ENCODE measurements around the gene RXFP2.

Gene RXFP2

DNA sequence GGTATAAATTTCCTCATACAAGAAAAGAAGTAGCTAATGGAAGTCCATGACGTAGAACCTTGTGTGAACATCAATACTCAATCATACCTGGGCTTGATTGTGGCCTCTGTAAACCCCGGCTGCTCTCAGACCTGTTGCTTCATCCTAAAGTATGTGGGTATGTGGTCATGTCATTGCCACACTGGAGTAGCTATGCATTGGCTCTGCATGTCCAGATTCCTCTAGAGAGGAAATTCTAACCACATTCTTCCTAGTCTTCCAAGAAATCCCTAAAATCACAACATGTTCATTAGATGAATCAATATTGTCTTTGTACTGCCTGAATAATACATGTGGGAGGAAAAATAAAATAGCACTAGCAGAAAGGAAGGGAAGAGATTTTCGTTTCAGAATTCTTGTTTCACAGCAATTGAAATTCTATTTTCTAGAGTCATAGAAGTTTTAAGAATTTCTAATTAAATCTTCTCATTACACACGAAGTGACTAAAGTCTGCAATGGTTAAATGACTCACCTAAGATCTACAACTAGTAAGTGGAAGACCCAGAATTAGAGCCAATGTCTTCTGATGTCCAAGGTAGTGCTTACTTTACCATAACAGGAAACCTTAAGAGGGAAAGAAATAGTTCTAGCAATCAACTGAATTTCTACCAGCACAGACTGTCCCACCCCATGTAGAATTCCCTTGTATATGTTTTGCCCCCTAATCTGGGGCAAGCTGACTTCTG lies 28.0 kb downstream of the RXFP2 start:
- DNase-seq = peak; percentile 97

DNA sequence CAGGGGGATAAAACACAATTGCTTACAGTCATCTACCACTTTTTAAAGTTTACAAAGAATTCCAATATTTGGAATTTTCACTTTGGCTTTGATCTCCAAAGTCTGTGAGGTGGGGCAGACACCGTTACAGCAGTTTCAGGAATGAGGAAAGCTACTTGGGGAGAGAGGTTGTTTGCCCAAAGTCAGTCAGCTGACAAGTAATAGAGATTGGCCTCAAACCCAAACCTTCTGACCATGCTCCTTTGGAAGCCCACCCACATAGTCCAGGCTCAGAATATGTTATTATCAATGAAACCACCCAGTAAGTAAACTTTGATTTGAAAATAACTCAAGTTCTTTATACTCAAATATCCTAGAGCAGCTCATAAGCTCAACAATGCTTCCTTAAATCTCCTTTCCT lies 29.0 kb downstream of the RXFP2 start:
- DNase-seq = no peak

DNA sequence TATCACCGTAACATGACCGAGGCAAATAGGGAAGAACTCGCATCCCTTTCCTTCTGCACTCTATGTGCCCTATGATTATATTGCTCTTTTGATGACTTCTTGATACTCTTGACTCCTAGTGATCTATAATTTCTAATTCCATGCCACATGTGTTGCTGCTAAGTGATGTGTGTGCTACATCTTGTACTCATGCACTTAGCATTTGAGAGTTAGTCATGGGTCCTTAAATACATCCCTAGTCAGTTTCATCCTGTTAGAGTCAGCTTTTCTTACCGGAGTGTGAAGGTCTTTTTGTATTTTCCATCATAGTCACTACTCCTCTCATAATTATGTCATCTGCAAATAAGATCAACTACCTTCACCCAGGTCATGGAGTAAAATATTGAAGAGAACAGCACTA lies 30.2 kb downstream of the RXFP2 start:
- peak; percentile 38 for DNase-seq

DNA sequence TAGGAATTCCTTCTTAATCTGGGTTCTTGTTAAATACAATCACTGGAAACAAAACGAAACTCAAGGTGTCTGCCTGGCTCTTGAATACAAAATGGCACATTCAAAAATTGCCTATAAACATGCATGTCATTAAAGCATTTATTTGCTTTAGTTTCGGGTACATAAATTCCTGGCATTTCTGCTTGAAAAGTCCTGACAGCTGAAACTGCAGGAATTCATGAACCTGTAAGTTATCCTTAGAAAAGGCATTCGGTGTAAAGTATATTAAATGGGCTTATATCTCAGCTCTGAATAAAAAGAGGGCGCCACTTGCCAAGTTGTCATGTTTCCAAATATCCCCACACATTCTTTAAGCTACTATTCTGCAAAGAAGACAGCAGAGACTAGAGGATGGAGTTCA lies 32.9 kb downstream of the RXFP2 start:
- no peak for DNase-seq

DNA sequence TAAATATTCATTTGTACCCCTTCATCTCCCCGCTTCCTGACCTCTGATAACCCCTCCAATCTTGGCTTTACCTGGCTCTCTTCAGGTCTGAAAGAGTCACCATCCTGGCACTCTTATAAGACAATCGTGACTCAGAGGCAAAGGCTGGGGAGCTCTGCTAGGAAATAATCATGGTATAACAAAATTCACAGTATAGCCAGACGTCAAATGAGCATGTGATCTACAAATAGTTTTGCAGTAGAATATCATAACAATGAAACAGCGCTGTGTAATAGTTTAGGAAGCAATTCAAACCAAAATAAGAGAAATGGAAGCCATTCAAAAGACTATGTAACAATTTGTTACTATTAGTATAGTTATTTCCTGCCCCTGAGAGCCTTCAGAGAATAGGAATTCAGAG lies 34.2 kb downstream of the RXFP2 start:
- DNase-seq = peak; percentile 91

DNA sequence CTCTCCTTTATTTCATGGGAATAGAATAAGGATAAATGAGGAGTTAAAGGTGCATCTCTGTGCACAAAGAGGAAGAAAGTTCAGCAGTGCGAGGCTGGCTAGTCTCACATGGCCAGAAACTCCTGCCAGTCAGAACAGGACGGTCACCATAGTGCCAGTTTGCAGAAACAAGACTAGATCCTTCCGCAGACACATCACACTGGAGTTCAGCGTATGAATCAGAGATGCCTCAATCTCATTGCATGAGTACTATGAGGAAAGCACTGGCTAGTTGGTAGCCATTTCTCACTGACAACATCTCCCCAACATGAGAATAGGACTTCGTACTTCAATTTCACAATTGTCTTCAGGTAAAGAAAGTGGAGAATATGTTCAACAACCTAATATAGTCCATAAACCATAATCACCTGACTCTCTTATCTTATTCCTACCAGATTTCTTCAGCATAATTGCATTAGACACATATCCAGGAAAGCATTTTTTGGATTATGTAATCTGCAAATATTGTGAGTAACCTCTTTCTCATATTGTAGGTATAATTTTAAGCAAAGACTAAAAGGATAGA lies 34.9 kb downstream of the RXFP2 start:
- DNase-seq = peak; percentile 35

DNA sequence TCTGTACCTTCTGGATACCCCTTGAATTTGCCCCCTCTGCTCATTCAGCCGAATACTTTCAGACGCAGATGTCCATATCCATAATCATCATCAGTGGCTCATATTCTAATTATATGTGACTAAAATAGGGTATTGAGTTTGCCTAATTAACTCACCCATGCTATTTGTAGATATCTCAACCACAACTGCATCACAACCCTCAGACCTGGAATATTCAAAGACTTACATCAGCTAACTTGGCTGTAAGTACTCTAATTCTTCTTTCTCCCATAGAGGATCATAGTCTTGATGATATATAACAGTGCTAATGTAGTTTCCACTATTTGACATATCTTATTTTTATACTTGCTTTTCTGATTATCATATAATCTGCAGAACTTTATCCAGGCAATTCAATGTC lies 35.8 kb downstream of the RXFP2 start:
- DNase-seq = no peak

DNA sequence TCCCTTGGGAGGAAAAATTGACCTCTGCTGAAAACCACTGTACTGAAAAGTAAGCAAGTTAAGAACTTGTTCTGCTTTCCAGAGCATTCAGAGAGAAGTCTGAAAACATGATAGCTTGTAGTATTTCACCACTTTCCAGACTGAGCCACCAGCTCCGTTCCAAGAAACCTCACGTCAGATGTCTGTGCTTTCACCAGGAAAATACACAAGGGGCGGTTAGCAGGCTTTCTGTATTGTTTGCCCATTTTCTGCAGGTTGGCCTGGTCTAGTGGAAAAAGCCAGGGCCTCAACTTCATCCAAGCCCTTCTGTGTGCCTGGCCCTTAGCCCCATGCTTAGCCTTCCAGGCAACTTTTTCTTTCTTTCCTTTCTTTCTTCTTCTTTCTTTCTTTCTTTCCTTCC lies 36.4 kb downstream of the RXFP2 start:
- DNase-seq = peak; percentile 39

DNA sequence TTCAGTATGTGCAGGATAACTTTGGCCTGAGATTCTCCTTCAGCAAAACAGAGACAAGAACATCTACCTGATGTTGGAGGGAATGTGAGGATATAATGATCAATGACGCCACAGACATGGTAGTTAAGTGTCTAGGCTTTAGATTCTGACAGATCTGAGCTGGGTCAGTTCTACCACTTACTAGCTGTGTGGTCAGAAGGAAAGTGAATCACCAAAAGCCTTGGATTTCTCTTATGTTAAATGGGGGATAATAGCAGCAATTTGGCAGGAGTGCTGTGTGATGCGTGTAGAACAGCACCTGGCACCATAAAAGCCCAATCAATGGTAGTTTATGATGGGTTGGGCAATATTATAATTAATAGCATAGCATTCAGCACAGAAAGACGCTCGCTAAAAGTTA lies 41.7 kb downstream of the RXFP2 start:
- DNase-seq = no peak

DNA sequence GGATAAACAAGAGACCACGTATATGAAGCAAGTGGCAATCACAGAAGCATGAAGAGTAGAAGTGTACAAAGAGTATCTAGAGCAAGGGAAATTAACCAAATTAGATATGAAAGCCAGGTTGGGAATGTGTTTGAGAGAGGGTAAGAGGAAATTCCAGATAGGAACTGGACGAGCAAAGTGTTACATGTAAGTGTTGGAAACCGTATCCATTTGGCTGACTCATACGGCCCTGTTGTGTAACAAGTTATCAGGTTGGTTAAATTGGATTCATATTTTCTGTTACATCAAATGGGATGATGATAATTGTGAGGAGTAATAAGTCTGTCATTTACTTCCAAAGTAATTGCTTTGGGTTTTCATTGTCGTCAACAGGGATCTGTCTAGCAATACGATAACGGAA lies 46.7 kb downstream of the RXFP2 start:
- DNase-seq = no peak

DNA sequence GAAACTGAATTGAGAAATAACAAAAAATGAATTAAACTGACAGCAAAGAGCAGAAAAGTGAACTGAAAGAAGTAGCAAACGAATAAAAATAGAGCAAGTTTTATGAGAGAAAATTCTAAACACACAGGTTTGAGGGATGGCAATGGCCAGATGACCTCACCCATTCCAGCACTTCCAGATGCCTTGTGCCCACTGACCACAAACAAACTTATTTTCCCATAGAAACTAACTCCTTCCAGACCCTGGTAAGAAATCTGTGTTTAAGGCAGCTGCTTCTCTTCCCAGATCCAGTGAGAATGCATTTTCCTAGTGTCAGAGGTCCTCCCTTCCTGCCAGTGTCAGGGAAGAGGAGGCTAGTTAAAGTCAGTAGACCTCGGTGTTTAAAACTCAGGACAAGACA lies 51.7 kb downstream of the RXFP2 start:
- peak; percentile 25 for DNase-seq

DNA sequence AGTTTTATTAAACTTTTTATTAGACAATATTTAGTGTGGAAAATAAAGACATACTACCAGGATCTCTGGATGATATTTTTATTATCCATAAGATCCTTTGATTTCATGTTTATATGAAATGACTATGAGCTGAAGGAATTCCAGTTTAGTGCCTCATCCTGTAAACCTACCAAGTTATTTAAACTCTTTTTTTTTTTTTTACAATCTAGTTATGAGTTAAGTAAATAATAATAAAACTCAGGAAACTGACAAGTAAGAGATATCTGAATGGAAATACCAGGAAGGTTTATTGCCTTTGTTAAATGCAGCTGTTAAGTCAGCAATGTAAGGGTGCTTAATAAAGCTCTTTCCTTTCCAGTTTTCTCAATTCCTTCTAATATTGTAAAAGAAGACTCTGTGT lies 53.9 kb downstream of the RXFP2 start:
- peak; percentile 78 for DNase-seq

DNA sequence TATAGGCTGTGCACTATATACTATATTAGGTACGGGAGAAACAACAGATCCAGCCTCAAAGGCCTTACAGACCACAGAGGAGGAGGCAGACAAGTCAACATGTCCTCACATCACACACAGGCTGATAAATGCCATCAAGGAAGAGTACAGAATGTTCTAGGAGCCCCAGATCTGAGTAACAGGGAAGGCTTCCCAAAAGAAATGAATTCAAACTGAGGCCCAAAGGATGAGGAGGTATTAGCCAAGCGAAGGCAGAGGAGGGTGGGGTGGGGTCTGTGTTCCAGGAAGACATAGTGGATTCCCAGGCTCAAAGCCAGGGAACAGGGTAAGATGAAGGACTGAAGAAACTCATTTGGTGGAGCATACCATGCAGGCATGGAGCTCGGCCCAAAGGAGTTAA lies 55.1 kb downstream of the RXFP2 start:
- no peak for DNase-seq

DNA sequence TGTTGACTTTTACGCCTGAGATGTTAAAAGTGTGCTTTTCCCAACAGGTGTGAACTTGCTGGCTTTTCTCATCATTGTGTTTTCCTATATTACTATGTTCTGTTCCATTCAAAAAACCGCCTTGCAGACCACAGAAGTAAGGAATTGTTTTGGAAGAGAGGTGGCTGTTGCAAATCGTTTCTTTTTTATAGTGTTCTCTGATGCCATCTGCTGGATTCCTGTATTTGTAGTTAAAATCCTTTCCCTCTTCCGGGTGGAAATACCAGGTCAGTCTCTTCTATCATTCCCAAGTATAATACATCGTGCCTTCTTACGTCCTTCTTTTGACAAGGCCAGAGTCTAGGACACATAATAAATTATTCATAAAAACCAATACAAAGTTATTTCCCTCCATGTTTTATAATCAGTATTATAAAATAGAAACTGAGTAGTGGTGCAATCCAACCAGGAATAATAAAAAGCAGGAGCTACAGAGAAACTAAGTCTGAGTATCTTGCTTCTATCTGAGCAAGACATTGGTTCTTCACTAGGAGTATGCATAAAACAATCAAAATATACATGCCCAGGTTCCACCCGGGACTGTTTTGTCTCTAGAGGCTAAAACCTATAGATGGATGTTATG lies 57.9 kb downstream of the RXFP2 start:
- DNase-seq = peak; percentile 51

DNA sequence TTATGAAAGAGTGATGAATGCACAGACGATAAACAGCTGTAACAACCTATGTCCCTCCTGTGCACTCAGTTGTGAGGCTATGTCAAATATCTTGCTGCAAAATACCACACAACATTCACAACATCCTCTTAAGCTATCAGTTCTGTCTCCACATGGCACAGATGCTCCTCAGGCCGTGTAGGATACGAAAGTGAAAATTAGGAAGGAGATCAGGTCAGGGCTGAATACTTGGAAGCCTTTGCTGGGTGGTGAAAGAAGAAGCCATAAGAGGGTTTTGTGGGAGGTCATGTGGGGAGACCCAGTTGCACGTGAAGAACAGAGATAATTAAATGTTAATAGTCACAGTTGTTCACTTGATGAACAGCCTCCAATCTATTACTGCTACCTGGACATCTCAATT lies 58.9 kb downstream of the RXFP2 start:
- no peak for DNase-seq

DNA sequence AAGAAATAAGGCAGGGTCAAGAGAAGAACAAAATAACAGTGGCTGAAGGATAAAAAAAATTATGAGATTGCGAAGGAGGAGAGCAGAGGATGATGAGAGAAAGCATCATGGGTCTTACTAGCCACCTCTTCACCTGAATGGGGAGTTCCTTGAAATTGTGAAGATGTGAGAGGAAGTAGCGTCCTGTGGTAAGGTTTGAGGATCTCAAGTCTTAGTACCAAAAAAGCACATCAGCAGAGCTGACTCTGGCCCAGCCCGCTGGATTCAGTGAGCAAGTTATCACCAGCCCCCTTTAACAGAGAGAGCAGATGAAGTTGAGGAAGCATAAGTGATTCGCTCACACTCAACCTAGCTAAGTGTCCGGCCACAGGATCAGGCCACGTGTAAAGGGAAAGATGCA lies 61.8 kb downstream of the RXFP2 start:
- no peak for DNase-seq

DNA sequence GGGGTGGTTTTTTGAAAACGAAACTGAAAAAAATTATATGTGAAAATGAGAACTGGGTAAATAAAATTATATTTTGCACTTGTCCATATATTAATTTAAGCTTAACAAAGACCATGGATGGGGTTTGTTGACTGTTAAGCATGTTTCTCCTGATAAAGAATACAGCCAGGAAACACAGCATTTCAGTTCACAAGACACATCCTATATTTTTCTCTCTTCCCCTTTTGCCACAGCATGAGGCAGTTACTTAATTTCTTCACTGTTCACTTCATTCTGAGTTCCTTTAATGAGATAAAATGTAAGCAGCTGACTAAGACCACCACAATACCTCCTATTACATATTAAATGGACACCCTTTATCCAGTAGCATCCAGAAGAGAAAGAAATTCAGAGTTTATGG lies 64.0 kb downstream of the RXFP2 start:
- DNase-seq = no peak

DNA sequence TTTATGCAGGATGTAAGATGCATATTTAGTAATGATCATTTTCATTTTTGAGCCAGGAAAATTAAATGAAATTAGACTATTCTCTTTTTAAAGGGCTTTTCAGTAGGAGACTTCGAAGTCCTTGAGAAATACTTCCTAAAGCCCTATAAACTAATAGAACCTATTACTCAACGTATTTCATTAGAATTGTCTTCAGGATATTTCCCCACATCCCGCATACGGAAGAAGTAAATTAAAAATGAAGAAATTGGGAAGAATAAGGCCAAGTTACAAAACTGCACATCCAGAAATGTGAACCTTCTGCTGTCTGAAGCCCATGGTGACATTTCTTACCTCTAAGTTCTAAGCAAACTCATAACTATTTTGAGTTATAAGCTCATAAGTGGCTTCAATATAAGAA lies 66.5 kb downstream of the RXFP2 start:
- no peak for DNase-seq

DNA sequence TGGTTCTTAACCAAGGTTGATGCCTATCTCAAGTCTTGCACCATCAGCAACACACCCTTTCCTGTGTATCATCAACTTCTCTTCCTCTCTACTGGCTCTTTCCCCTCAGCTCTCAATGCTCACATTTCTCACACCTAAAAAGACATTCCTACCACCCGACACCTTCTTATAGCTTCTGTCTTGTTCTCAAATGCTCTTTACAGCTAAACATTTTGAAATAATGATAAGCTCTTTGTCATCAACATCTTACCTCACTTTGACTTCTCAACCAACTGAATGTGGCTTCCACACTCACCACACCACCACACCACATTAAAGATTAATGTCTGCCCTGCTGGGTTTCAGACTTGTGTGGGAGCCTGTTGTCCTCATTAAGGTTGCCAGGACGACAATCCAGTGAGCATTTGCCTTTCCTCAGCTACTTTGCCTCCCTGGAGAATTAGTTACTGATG lies 67.8 kb downstream of the RXFP2 start:
- DNase-seq = no peak

DNA sequence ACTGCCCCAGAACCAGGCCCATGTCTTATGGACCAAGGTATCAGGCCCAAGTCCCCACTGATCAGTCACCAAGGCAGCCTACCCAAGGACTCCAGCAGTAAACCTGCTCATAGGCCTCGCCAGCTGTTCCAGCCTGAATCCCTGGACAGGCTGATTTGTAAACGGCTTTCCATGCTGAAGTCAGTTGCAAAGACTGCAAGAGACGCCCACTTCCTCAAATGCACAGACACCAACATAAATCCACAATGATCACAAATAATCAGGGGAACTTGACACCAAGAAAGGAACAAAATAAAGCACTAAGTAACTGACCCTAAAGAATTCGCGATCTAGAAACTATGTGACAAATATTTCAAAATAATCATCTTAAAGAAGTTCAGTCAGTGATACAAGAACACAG lies 75.2 kb downstream of the RXFP2 start:
- DNase-seq = no peak

DNA sequence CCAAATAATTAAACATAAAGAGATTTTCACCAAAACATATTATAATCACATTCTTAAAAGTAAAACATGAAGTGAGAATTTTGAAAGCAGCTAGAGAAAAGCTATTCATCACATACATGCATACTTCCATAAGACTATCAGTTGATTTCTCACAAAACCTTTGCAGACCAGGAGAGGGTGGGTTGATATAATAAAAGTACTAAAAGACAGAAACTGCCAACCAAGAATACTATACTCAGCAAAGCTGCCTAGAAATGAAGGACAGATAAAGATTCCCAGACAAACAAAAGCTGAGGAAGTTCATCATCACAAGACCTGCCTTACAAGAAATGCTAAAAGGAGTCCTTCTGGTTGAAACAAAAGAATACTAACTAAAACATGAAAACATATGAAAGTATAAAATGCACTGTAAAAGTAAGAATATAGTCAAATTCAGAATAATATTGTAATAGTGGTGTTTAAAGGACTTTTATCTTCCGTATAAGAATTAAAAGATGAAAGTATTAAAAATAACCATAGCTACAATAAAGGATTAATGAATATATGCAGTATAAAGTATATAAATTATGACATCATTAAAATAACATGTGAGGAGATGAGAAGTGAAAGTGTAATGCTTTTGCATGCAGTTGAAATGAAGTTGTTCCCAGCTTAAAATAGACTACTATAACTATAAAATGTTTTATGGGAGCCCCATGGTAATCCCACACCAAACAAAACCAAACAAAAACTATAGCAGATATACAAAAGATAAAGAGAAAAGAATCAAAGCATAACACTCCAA lies 76.2 kb downstream of the RXFP2 start:
- DNase-seq = no peak

DNA sequence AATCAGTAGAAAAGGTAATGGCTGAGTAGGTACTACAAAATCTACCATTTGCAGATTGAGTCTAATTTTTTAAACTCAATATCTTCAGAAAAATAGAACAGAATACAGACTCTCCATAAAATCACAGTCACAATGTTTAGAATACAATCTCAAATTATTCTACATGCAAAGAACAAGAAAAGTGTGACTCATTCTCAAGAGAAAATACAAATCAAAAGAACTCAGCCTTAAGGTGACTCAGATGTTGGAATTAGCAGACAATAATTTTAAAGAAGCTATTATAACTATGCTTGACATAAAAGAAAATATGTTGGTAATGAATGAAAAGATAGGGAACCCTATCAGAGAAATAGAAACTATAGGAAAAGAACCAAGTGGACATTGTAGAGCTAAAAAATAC lies 78.9 kb downstream of the RXFP2 start:
- no peak for DNase-seq

DNA sequence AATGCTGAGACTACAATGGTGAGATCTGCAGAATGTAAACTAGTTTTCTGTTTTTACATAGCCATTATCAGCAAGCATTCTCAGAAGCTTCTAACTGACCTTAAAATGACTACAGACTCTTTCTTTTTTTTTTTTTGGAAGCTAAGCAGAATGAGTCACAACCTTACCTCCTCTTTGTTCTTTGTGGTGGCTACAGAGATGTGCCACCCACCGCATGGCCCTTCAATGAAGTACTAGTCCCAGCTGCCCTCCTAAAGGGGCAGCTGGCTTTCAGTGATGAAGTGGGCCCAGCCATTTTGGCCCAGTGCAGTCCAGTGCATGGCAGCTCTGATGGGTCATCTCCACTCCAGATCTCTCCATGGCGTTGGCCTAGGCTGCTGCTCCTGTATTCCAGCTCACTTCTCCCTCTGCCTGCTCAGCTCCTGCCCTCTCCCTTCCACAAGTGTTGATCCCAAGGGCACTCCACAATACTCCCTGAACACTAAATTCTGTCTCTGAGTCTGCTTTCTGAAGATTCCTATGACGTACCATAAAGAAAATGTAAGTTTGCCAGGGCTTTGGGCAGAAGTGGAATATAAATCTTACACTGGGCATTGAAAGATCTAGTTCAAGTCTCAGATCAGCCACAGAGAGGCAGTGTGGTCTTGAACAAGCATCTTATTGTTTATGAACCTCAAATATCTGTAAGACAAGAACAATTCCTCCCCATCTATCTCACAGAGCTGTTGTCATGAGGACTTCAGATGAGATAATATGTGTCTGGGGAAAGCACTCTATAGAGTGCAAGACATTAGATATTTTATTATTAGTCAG lies 85.6 kb downstream of the RXFP2 start:
- DNase-seq = peak; percentile 34
